Measurements from ENCODE around the gene TFAP2A. TPM values are rescaled to one million over a fixed set of nuclear protein-coding genes. Genes with fewer than 3 reads are reported as not detected.

The TFAP2A gene
- total RNA-seq, 2 experiments from 2014 or later: not detected

- no peak for DNase-seq
- no peak for TF ChIP-seq CTCF (IDR thresholded peaks at IDR 0.05)
- no peak overlapping the region for H3K27ac Mint-ChIP-seq
- H3K4me3 Mint-ChIP-seq: no peak overlapping the region
- peaks cover 6% of the 10 kb centered on the region for H3K4me1 Mint-ChIP-seq (ENCODE audit: low read depth)
- H3K27me3 Mint-ChIP-seq: peaks cover 86% of the 10 kb centered on the region
- peaks cover 15% of the 10 kb centered on the region for H3K36me3 Mint-ChIP-seq (ENCODE audit: low read depth)
- H3K9me3 Mint-ChIP-seq: peaks cover 10% of the 10 kb centered on the region
- intact Hi-C loops (cut with micrococcal nuclease): no loop called here
- CTCF ChIA-PET: interaction anchor here (1.1 kb wide), 1 partner anchor 29 kb away, joined by 3 read pairs; no protein-coding TSS in a partner anchor
- POLR2A ChIA-PET: no interaction called here
- ATAC-seq: no peak
Observed at GRCh38 chr6:10386756-10387654, 27.9 kb downstream of the TFAP2A start.

- H3K36me3 Mint-ChIP-seq (ENCODE audit: low read depth): peaks cover 15% of the 10 kb centered on the region
- intact Hi-C loops (cut with micrococcal nuclease): no loop called here
- TF ChIP-seq CTCF (IDR thresholded peaks at IDR 0.05): no peak
- no peak overlapping the region for H3K4me3 Mint-ChIP-seq
- ChIA-PET POLR2A (interaction anchor here (0.8 kb wide), 1 partner anchor 26 kb away, joined by 3 read pairs; no protein-coding TSS in a partner anchor), CTCF (interaction anchor here (1.1 kb wide), 1 partner anchor 30 kb away, joined by 3 read pairs; no protein-coding TSS in a partner anchor)
- DNase-seq (no peak), ATAC-seq (no peak)
- peaks cover 83% of the 10 kb centered on the region for H3K27me3 Mint-ChIP-seq
- H3K9me3 Mint-ChIP-seq: peaks cover 10% of the 10 kb centered on the region
- peaks cover 6% of the 10 kb centered on the region for H3K4me1 Mint-ChIP-seq (ENCODE audit: low read depth)
- H3K27ac Mint-ChIP-seq: no peak overlapping the region
Observed at GRCh38 chr6:10386220-10386619, 28.7 kb downstream of the TFAP2A start.

- Mint-ChIP-seq H3K9me3 (peaks cover 10% of the 10 kb centered on the region), H3K4me3 (no peak overlapping the region)
Observed at GRCh38 chr6:10385524-10386132, 29.2 kb downstream of the TFAP2A start.

GRCh38 chr6:10384610-10385523, 30.0 kb downstream of the TFAP2A start:
- no peak for TF ChIP-seq CTCF (IDR thresholded peaks at IDR 0.05)
- no peak overlapping the region for H3K4me3 Mint-ChIP-seq
- ChIA-PET CTCF (interaction anchor here (0.7 to 1.2 kb wide), 2 partner anchors 37 to 59 kb away, joined by 3 read pairs; no protein-coding TSS in a partner anchor), POLR2A (interaction anchor here (1.0 to 1.4 kb wide), 2 partner anchors 28 to 30 kb away, joined by 3 to 5 read pairs; partner anchors contain the start of gene TFAP2A)
- no peak for DNase-seq
- H3K27ac Mint-ChIP-seq: peak overlapping the region; percentile 28
- ATAC-seq: no peak
- H3K27me3 Mint-ChIP-seq: peaks cover 81% of the 10 kb centered on the region
- H3K9me3 Mint-ChIP-seq: peaks cover 8% of the 10 kb centered on the region
- intact Hi-C loops (cut with micrococcal nuclease): loop anchor here (2.0 kb wide), 1 partner anchor 36 kb away; no protein-coding TSS in a partner anchor
- H3K36me3 Mint-ChIP-seq (ENCODE audit: low read depth): peaks cover 10% of the 10 kb centered on the region
- peaks cover 6% of the 10 kb centered on the region for H3K4me1 Mint-ChIP-seq (ENCODE audit: low read depth)

More at GRCh38 chr6:10385524-10386132, 29.2 kb downstream of the TFAP2A start:
- H3K27me3 Mint-ChIP-seq: peaks cover 82% of the 10 kb centered on the region
- no peak for TF ChIP-seq CTCF (IDR thresholded peaks at IDR 0.05)
- CTCF ChIA-PET: interaction anchor here (0.7 kb wide), 1 partner anchor 59 kb away, joined by 3 read pairs; no protein-coding TSS in a partner anchor
- POLR2A ChIA-PET: interaction anchor here (0.8 to 1.4 kb wide), 2 partner anchors 27 kb away, joined by 3 read pairs; no protein-coding TSS in a partner anchor
- ATAC-seq (no peak), DNase-seq (no peak)
- peaks cover 6% of the 10 kb centered on the region for H3K4me1 Mint-ChIP-seq (ENCODE audit: low read depth)
- peaks cover 15% of the 10 kb centered on the region for H3K36me3 Mint-ChIP-seq (ENCODE audit: low read depth)
- no peak overlapping the region for H3K27ac Mint-ChIP-seq
- intact Hi-C loops (cut with micrococcal nuclease): loop anchor here (2.0 kb wide), 1 partner anchor 35 kb away; no protein-coding TSS in a partner anchor
